Neural cell (in vitro differentiated cells): ENCODE results near the gene VPS39.

Source experiments
- CTCF ChIP-seq: fragments of 450-650 bp; IDR thresholded peaks from 2 replicates; pipeline ENCODE4 v1.5.1; 2014; ENCODE audit warnings: antibody characterized with exemption, mild to moderate bottlenecking, moderate library complexity; ENCODE audit not compliant: poor library complexity, severe bottlenecking
- EP300 ChIP-seq: fragments of 450-650 bp; conservative IDR thresholded peaks from 2 replicates; pipeline ENCODE4 v1.6.1; 2014; ENCODE audit warnings: antibody characterized with exemption, mild to moderate bottlenecking, moderate library complexity; ENCODE audit not compliant: poor library complexity, severe bottlenecking
- MXI1 ChIP-seq: fragments of 450-650 bp; conservative IDR thresholded peaks from 2 replicates; pipeline ENCODE4 v1.6.1; 2014; ENCODE audit warnings: antibody characterized with exemption, mild to moderate bottlenecking; ENCODE audit not compliant: poor library complexity, severe bottlenecking
- POLR2AphosphoS5 ChIP-seq: IDR thresholded peaks from 2 replicates; pipeline ENCODE4 v1.6.1; 2012
- RAD21 ChIP-seq: fragments of 450-650 bp; conservative IDR thresholded peaks from 2 replicates; pipeline ENCODE4 v1.6.1; 2014; ENCODE audit warnings: antibody characterized with exemption, mild to moderate bottlenecking, moderate library complexity
- SMC3 ChIP-seq: fragments of 450-650 bp; conservative IDR thresholded peaks from 2 replicates; pipeline ENCODE4 v1.6.1; 2014; ENCODE audit warnings: antibody characterized with exemption, mild to moderate bottlenecking, moderate library complexity; ENCODE audit not compliant: poor library complexity
- TAF1 ChIP-seq: IDR thresholded peaks from 2 replicates; pipeline ENCODE4 v1.6.1; 2012; ENCODE audit warnings: low read depth

- no peak for TF ChIP-seq POLR2AphosphoS5
- TF ChIP-seq CTCF: no peak
- TF ChIP-seq EP300: no peak
- no peak for TF ChIP-seq SMC3
- no peak for TF ChIP-seq RAD21
- TF ChIP-seq MXI1: no peak
- no peak for TF ChIP-seq TAF1
These were observed 89.3 kb downstream of the VPS39 start for GRCh38 chr15:42118650-42119445.
